H9 (cell line): Measurements from ENCODE around the gene MYO5B. TPM values are rescaled to one million over a fixed set of nuclear protein-coding genes. Genes with fewer than 3 reads are reported as not detected.
A peak's percentile ranks its signal among the peaks of the same experiment; 100 is the strongest.

Experiments used
- DNase-seq: peaks from one replicate; pipeline ENCODE4 v3.0.0-alpha.2; 2017
- H2AFZ ChIP-seq: one replicate; pipeline ENCODE4 v1.6.1; 2013; ENCODE audit warnings: mild to moderate bottlenecking, low read length, control low read depth, moderate library complexity
- H2AK5ac ChIP-seq: 2 replicates; pipeline ENCODE4 v1.6.1; 2013; ENCODE audit warnings: low read length, control low read depth, mixed read lengths; ENCODE audit not compliant: insufficient read length
- H2BK120ac ChIP-seq: one replicate; pipeline ENCODE4 v1.6.1; 2013; ENCODE audit warnings: low read depth, mild to moderate bottlenecking, low read length, control low read depth, inconsistent platforms; ENCODE audit not compliant: poor library complexity, severe bottlenecking
- H2BK12ac ChIP-seq: 2 replicates; pipeline ENCODE4 v1.6.1; 2013; ENCODE audit warnings: low read length, control low read depth, mixed read lengths, low read depth; ENCODE audit not compliant: insufficient read length
- H2BK15ac ChIP-seq: 2 replicates; pipeline ENCODE4 v1.6.1; 2013; ENCODE audit warnings: low read depth, low read length, control low read depth
- H2BK20ac ChIP-seq: one replicate; pipeline ENCODE4 v1.6.1; 2013; ENCODE audit warnings: low read depth, mild to moderate bottlenecking, low read length, control low read depth, inconsistent platforms; ENCODE audit not compliant: poor library complexity, severe bottlenecking
- H2BK5ac ChIP-seq: 2 replicates; pipeline ENCODE4 v1.6.1; 2013; ENCODE audit warnings: low read length, control low read depth, mixed read lengths; ENCODE audit not compliant: insufficient read length
- H3K14ac ChIP-seq: 2 replicates; pipeline ENCODE4 v1.6.1; 2013; ENCODE audit warnings: low read length, control low read depth; ENCODE audit not compliant: insufficient read depth
- H3K18ac ChIP-seq: 2 replicates; pipeline ENCODE4 v1.6.1; 2013; ENCODE audit warnings: low read depth, mild to moderate bottlenecking, mixed read lengths, low read length, control low read depth; ENCODE audit not compliant: insufficient read length
- H3K23ac ChIP-seq: 2 replicates; pipeline ENCODE4 v1.6.1; 2013; ENCODE audit warnings: low read length, control low read depth, mixed read lengths, low read depth; ENCODE audit not compliant: insufficient read length
- H3K23me2 ChIP-seq: 2 replicates; pipeline ENCODE4 v1.6.1; 2013; ENCODE audit warnings: low read depth, mild to moderate bottlenecking, mixed read lengths, low read length, control low read depth; ENCODE audit not compliant: insufficient read length, poor library complexity, severe bottlenecking
- H3K27ac ChIP-seq: 2 replicates; pipeline ENCODE4 v1.5.1; 2013; ENCODE audit warnings: low read length, control low read depth, mixed read lengths, low read depth; ENCODE audit not compliant: insufficient read length
- H3K27me3 ChIP-seq: 2 replicates; pipeline ENCODE4 v1.6.1; 2013; ENCODE audit warnings: low read length, control low read depth, inconsistent platforms; ENCODE audit not compliant: insufficient read depth
- H3K4ac ChIP-seq: 2 replicates; pipeline ENCODE4 v1.6.1; 2013; ENCODE audit warnings: low read depth, mild to moderate bottlenecking, control low read depth, inconsistent platforms, low read length, moderate library complexity
- H3K4me1 ChIP-seq: 2 replicates; pipeline ENCODE4 v1.6.1; 2013; ENCODE audit warnings: low read length, control low read depth, inconsistent platforms; ENCODE audit not compliant: insufficient read depth
- H3K4me2 ChIP-seq: 2 replicates; pipeline ENCODE4 v1.6.1; 2013; ENCODE audit warnings: low read length, control low read depth, mixed read lengths; ENCODE audit not compliant: insufficient read length, insufficient read depth
- H3K56ac ChIP-seq: 2 replicates; pipeline ENCODE4 v1.6.1; 2013; ENCODE audit warnings: low read depth, mild to moderate bottlenecking, mixed read lengths, low read length, control low read depth; ENCODE audit not compliant: insufficient read length
- H3K79me1 ChIP-seq: 2 replicates; pipeline ENCODE4 v1.6.1; 2013; ENCODE audit warnings: low read depth, mild to moderate bottlenecking, moderate library complexity, low read length, control low read depth, inconsistent platforms; ENCODE audit not compliant: insufficient read depth, poor library complexity, severe bottlenecking
- H3K79me2 ChIP-seq: 2 replicates; pipeline ENCODE4 v1.6.1; 2013; ENCODE audit warnings: low read length, control low read depth, inconsistent platforms; ENCODE audit not compliant: insufficient read depth
- H3K9ac ChIP-seq: 2 replicates; pipeline ENCODE4 v1.6.1; 2013; ENCODE audit warnings: low read length, control low read depth, mixed read lengths; ENCODE audit not compliant: insufficient read length; ENCODE audit errors: extremely low read depth
- H3K9me3 ChIP-seq: one replicate; pipeline ENCODE4 v1.6.1; 2013; ENCODE audit warnings: low read depth, low read length, inconsistent platforms; ENCODE audit not compliant: control insufficient read depth
- H3T11ph ChIP-seq: one replicate; pipeline ENCODE4 v1.6.1; 2013; ENCODE audit warnings: mild to moderate bottlenecking, low read length, control low read depth, inconsistent platforms
- H4K20me1 ChIP-seq: one replicate; pipeline ENCODE4 v1.6.1; 2013; ENCODE audit not compliant: control insufficient read depth, insufficient read length, insufficient read depth
- H4K5ac ChIP-seq: 2 replicates; pipeline ENCODE4 v1.6.1; 2013; ENCODE audit warnings: low read depth, mild to moderate bottlenecking, mixed read lengths, low read length, control low read depth; ENCODE audit not compliant: insufficient read length
- H4K8ac ChIP-seq: replicated peaks from 2 replicates; pipeline ENCODE4 v1.6.1; 2013; ENCODE audit warnings: low read length, control low read depth, mixed read lengths, low read depth; ENCODE audit not compliant: insufficient read length
- H4K91ac ChIP-seq: 2 replicates; pipeline ENCODE4 v1.6.1; 2013; ENCODE audit warnings: low read depth, mild to moderate bottlenecking, moderate library complexity, mixed read lengths, low read length, control low read depth; ENCODE audit not compliant: insufficient read length
- H3K27ac Mint-ChIP-seq, 3 experiments: 2 replicates in 2 of 3; 3 replicates in 1 of 3; pipeline ENCODE4 v1.8.0; 2020 to 2021; ENCODE audit warnings: mixed read lengths in 3 of 3, mild to moderate bottlenecking in 1 of 3, moderate library complexity in 1 of 3
- H3K27me3 Mint-ChIP-seq: 2 replicates; pipeline ENCODE4 v1.8.0; 2021; ENCODE audit warnings: low read depth, mild to moderate bottlenecking, moderate library complexity, mixed read lengths
- H3K36me3 Mint-ChIP-seq, 3 experiments: 2 replicates in 2 of 3; 3 replicates in 1 of 3; pipeline ENCODE4 v1.8.0; 2020 to 2021; ENCODE audit warnings: low read depth in 3 of 3, mixed read lengths in 3 of 3; ENCODE audit not compliant: insufficient read depth in 1 of 3
- H3K4me1 Mint-ChIP-seq, 2 experiments: 2 replicates each; pipeline ENCODE4 v1.8.0; 2020; ENCODE audit warnings: mixed read lengths in 2 of 2
- H3K4me3 Mint-ChIP-seq, 2 experiments: 2 replicates in 1 of 2; 3 replicates in 1 of 2; pipeline ENCODE4 v1.8.0; 2020 to 2021; ENCODE audit warnings: mild to moderate bottlenecking in 2 of 2, mixed read lengths in 2 of 2, moderate library complexity in 1 of 2
- H3K9me3 Mint-ChIP-seq, 2 experiments: 2 replicates in 1 of 2; 3 replicates in 1 of 2; pipeline ENCODE4 v1.8.0; 2020; ENCODE audit warnings: mild to moderate bottlenecking in 2 of 2, mixed read lengths in 2 of 2, moderate library complexity in 1 of 2
- whole genome bisulfite sequencing: extraction: QIAGEN DNeasy Blood & Tissue Kit; methylation state at CpG from one replicate; pipeline ENCODE4 v1.1.7; 2013; ENCODE audit warnings: missing lambda C conversion rate, low lambda C conversion rate, mixed read lengths; ENCODE audit not compliant: insufficient read length; ENCODE audit errors: extremely low coverage; 5-methylcytosine and 5-hydroxymethylcytosine counted together
- total RNA-seq: library from RNA; stranded (reverse); gene quantifications from 2 replicates; pipeline ENCODE4 v1.2.1, GENCODE V29; 2021
- TF ChIP-seq, protein P1 (sequence below): fragments of 200-600 bp; sonication (generic); conservative IDR thresholded peaks from 3 replicates; pipeline ENCODE4 v1.8.0; 2021; ENCODE audit warnings: antibody characterized with exemption, mild to moderate bottlenecking

Gene MYO5B
- total RNA-seq, 1 experiment from 2014 or later: 9.3 TPM

DNA sequence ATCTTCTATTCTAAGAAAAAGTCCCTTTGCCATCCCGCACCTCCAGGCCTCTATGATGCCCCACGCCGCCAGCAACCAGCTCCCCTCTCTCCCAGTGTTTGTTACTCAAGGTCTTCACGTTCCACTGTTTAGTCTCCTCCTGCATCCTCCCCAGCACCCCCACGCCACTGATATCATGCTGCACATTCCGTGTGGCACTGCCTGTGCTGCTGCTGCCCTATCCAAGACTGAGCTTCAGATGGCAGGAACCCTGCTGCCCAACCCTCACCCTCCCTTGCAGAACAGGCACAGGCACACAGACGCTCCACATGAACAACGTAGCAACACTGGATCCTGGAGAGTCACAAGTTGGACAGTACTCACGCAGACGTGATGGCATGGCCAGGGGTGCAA, 35.3 kb downstream of the MYO5B start:
- H3K79me1 ChIP-seq: no peaks in the 10 kb centered on the region
- no peak overlapping the region for H4K8ac ChIP-seq
- H3K27ac ChIP-seq: no peak overlapping the region
- H2AK5ac ChIP-seq: no peak overlapping the region
- no peak overlapping the region for H3K56ac ChIP-seq
- H3K9ac ChIP-seq: no peak overlapping the region
- H3K23ac ChIP-seq: no peak overlapping the region
- no peak overlapping the region for H2BK5ac ChIP-seq
- no peaks in the 10 kb centered on the region for H3K23me2 ChIP-seq
- no peak overlapping the region for H3T11ph ChIP-seq
- H3K14ac ChIP-seq: no peak overlapping the region
- H4K5ac ChIP-seq: no peak overlapping the region
- Mint-ChIP-seq H3K4me3 (no peak overlapping the region), H3K9me3 (no peaks in the 10 kb centered on the region), H3K4me1 (peaks cover 38 to 39% of the 10 kb centered on the region in 2 experiments), H3K27ac (peak overlapping the region in 1 of 3 experiments; percentile 25; a peak in 1 of 7 replicates), H3K27me3 (no peaks in the 10 kb centered on the region), H3K36me3 (no peaks in the 10 kb centered on the region)
- H3K4ac ChIP-seq: no peak overlapping the region
- H3K4me2 ChIP-seq: no peak overlapping the region
- H2BK15ac ChIP-seq: no peak overlapping the region
- no peak overlapping the region for H2BK12ac ChIP-seq
- no CpG with 5 or more reads among the region's 10 CpGs for WGBS
- no peaks in the 10 kb centered on the region for H3K9me3 ChIP-seq
- no peaks in the 10 kb centered on the region for H4K20me1 ChIP-seq
- no peak overlapping the region for H3K18ac ChIP-seq
- H2BK20ac ChIP-seq: no peak overlapping the region
- no peak overlapping the region for H4K91ac ChIP-seq
- no peak for DNase-seq
- H3K79me2 ChIP-seq: no peaks in the 10 kb centered on the region
- H2AFZ ChIP-seq: no peak overlapping the region
- no peaks in the 10 kb centered on the region for H3K27me3 ChIP-seq
- H2BK120ac ChIP-seq: no peak overlapping the region
- TF ChIP-seq, protein P1, sequence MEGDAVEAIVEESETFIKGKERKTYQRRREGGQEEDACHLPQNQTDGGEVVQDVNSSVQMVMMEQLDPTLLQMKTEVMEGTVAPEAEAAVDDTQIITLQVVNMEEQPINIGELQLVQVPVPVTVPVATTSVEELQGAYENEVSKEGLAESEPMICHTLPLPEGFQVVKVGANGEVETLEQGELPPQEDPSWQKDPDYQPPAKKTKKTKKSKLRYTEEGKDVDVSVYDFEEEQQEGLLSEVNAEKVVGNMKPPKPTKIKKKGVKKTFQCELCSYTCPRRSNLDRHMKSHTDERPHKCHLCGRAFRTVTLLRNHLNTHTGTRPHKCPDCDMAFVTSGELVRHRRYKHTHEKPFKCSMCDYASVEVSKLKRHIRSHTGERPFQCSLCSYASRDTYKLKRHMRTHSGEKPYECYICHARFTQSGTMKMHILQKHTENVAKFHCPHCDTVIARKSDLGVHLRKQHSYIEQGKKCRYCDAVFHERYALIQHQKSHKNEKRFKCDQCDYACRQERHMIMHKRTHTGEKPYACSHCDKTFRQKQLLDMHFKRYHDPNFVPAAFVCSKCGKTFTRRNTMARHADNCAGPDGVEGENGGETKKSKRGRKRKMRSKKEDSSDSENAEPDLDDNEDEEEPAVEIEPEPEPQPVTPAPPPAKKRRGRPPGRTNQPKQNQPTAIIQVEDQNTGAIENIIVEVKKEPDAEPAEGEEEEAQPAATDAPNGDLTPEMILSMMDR: no peak
- H3K4me1 ChIP-seq: peaks cover 9% of the 10 kb centered on the region; the same call in 1 of the 2 replicates
